Osteocyte (in vitro differentiated cells): Measurements from ENCODE around the gene CDH4. TPM values are rescaled to one million over a fixed set of nuclear protein-coding genes. Genes with fewer than 3 reads are reported as not detected.

ENCODE experiments used
- DNase-seq: peaks from one replicate; pipeline ENCODE4 v3.0.0; 2021; ENCODE audit warnings: mixed read lengths; ENCODE audit not compliant: unreplicated experiment; ENCODE audit errors: extremely low spot score
- H3K27ac Mint-ChIP-seq: one replicate; pipeline ENCODE4 v1.8.0; 2021; ENCODE audit warnings: mild to moderate bottlenecking, mixed read lengths; ENCODE audit not compliant: unreplicated experiment
- H3K27me3 Mint-ChIP-seq: one replicate; pipeline ENCODE4 v1.8.0; 2021; ENCODE audit warnings: mixed read lengths; ENCODE audit not compliant: unreplicated experiment
- H3K36me3 Mint-ChIP-seq: one replicate; pipeline ENCODE4 v1.8.0; 2021; ENCODE audit warnings: mixed read lengths; ENCODE audit not compliant: unreplicated experiment
- H3K4me1 Mint-ChIP-seq: one replicate; pipeline ENCODE4 v1.8.0; 2021; ENCODE audit warnings: mixed read lengths; ENCODE audit not compliant: unreplicated experiment
- H3K4me3 Mint-ChIP-seq: one replicate; pipeline ENCODE4 v1.8.0; 2021; ENCODE audit warnings: mild to moderate bottlenecking, moderate library complexity, mixed read lengths; ENCODE audit not compliant: unreplicated experiment
- H3K9me3 Mint-ChIP-seq: one replicate; pipeline ENCODE4 v1.8.0; 2021; ENCODE audit warnings: mixed read lengths; ENCODE audit not compliant: unreplicated experiment
- CTCF ChIP-seq: fragments of 200-600 bp; sonication (generic); IDR thresholded peaks from 2 replicates; pipeline ENCODE4 v1.5.0; 2021; ENCODE audit warnings: antibody characterized with exemption, mild to moderate bottlenecking, moderate library complexity
- total RNA-seq: library from RNA; stranded (reverse); gene quantifications from 2 replicates; pipeline ENCODE4 v1.2.1, GENCODE V29; 2021

CDH4 gene
- total RNA-seq, 1 donor from 2014 or later, result 1.3 TPM

DNA sequence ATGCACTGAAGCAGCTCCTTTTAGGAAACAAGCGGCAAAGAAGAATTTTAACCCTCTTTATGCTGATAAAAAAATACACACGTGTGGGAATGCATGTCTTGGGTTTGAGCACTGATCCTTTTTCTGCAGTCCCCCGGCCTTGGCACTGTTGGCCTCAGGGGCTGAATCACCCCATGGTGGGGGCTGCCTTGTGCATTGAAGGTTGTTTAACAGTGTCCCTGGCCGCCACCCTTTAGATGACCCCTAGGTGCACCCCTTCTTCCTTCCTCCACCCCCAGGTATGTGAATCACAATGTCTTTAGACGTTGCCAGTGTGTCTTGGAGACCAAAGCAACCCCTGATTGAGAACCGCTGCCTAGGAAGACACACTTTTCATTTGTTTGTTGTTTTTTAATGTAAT, 190.7 kb downstream of the CDH4 start:
- no peaks in the 10 kb centered on the region for H3K36me3 Mint-ChIP-seq
- no peak overlapping the region for H3K27ac Mint-ChIP-seq
- peaks cover 6% of the 10 kb centered on the region for H3K4me1 Mint-ChIP-seq
- no peak for TF ChIP-seq CTCF
- no peaks in the 10 kb centered on the region for H3K9me3 Mint-ChIP-seq
- no peak for DNase-seq
- peaks cover under 1% of the 10 kb centered on the region for H3K27me3 Mint-ChIP-seq
- H3K4me3 Mint-ChIP-seq, result no peak overlapping the region

GRCh38 chr20:61443443-61444126, 191.5 kb downstream of the CDH4 start:
- H3K4me1 Mint-ChIP-seq, result peaks cover 6% of the 10 kb centered on the region

GRCh38 chr20:61444637-61445036, 192.6 kb downstream of the CDH4 start:
- H3K27ac Mint-ChIP-seq, result no peak overlapping the region

More at GRCh38 chr20:61443443-61444126, 191.5 kb downstream of the CDH4 start:
- TF ChIP-seq CTCF, result no peak
- H3K27ac Mint-ChIP-seq, result no peak overlapping the region
- no peaks in the 10 kb centered on the region for H3K36me3 Mint-ChIP-seq
- peaks cover 2% of the 10 kb centered on the region for H3K27me3 Mint-ChIP-seq
- no peak for DNase-seq
- H3K4me3 Mint-ChIP-seq, result no peak overlapping the region
- H3K9me3 Mint-ChIP-seq, result no peaks in the 10 kb centered on the region

GRCh38 chr20:61445138-61445537, 193.1 kb downstream of the CDH4 start:
- no peaks in the 10 kb centered on the region for H3K9me3 Mint-ChIP-seq
- peaks cover 2% of the 10 kb centered on the region for H3K27me3 Mint-ChIP-seq
- H3K27ac Mint-ChIP-seq, result no peak overlapping the region
- H3K4me1 Mint-ChIP-seq, result peaks cover 6% of the 10 kb centered on the region
- H3K4me3 Mint-ChIP-seq, result no peak overlapping the region
- no peaks in the 10 kb centered on the region for H3K36me3 Mint-ChIP-seq
- no peak for DNase-seq
- TF ChIP-seq CTCF, result no peak

More at GRCh38 chr20:61444637-61445036, 192.6 kb downstream of the CDH4 start:
- no peaks in the 10 kb centered on the region for H3K9me3 Mint-ChIP-seq
- H3K36me3 Mint-ChIP-seq, result no peaks in the 10 kb centered on the region
- peaks cover 6% of the 10 kb centered on the region for H3K4me1 Mint-ChIP-seq
- peaks cover 2% of the 10 kb centered on the region for H3K27me3 Mint-ChIP-seq
- TF ChIP-seq CTCF, result no peak
- H3K4me3 Mint-ChIP-seq, result no peak overlapping the region
- DNase-seq, result no peak

DNA sequence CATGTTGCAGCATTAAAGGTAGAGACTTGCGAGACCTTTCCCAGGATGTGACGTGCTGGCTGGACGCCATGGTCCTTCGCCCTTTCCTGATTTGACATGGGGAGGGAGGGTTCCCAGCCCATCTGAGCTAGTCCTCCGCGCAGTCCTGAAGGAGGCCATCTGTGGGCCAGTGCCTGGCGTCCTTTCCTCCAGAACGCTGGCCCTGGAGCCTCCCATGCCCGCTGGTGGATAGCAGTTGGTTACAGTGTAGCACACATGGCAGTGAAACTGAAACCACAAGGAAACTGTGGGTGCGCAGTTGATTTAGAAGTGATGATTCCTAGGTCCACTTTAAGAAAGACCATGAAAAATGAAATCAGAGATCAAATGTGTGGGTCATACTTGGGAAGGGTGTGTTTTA, 193.7 kb downstream of the CDH4 start:
- Mint-ChIP-seq H3K27ac (no peak overlapping the region), H3K9me3 (no peaks in the 10 kb centered on the region), H3K36me3 (no peaks in the 10 kb centered on the region), H3K27me3 (peaks cover 2% of the 10 kb centered on the region), H3K4me1 (peaks cover 6% of the 10 kb centered on the region), H3K4me3 (no peak overlapping the region)
- TF ChIP-seq CTCF, result no peak
- DNase-seq, result no peak
